ENCODE results near the gene VTI1B. TPM values are rescaled to one million over a fixed set of nuclear protein-coding genes. Genes with fewer than 3 reads are reported as not detected.
A peak's percentile ranks its signal among the peaks of the same experiment; 100 is the strongest.

The VTI1B gene
- total RNA-seq, 1 donor from 2014 or later: 43.2 TPM

- H3K4me3 ChIP-seq: peak overlapping the region in 1 of 2 donors; percentile 81
- intact Hi-C loops (cut with DNase I): loop anchor here (1.0 to 2.0 kb wide), 5 partner anchors 18 to 86 kb away; partner anchors contain the start of genes PIGH, RDH11 and VTI1B
- H3K4me1 ChIP-seq: peaks cover 4 to 22% of the 10 kb centered on the region in 2 donors
- no peaks in the 10 kb centered on the region for H3K9me3 ChIP-seq
- peak overlapping the region; percentile 83 to 84 for H3K27ac ChIP-seq
- no peak for DNase-seq (ENCODE audit: low spot score in 2 of 2)
- no peaks in the 10 kb centered on the region for H3K27me3 ChIP-seq
- no peaks in the 10 kb centered on the region for H3K36me3 ChIP-seq
- TF ChIP-seq, protein P1, sequence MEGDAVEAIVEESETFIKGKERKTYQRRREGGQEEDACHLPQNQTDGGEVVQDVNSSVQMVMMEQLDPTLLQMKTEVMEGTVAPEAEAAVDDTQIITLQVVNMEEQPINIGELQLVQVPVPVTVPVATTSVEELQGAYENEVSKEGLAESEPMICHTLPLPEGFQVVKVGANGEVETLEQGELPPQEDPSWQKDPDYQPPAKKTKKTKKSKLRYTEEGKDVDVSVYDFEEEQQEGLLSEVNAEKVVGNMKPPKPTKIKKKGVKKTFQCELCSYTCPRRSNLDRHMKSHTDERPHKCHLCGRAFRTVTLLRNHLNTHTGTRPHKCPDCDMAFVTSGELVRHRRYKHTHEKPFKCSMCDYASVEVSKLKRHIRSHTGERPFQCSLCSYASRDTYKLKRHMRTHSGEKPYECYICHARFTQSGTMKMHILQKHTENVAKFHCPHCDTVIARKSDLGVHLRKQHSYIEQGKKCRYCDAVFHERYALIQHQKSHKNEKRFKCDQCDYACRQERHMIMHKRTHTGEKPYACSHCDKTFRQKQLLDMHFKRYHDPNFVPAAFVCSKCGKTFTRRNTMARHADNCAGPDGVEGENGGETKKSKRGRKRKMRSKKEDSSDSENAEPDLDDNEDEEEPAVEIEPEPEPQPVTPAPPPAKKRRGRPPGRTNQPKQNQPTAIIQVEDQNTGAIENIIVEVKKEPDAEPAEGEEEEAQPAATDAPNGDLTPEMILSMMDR (IDR thresholded peaks at IDR 0.05): peak; percentile 63 to 86 (median 69)
Measured at GRCh38 chr14:67618617-67619063, 55.8 kb downstream of the VTI1B start.

DNA sequence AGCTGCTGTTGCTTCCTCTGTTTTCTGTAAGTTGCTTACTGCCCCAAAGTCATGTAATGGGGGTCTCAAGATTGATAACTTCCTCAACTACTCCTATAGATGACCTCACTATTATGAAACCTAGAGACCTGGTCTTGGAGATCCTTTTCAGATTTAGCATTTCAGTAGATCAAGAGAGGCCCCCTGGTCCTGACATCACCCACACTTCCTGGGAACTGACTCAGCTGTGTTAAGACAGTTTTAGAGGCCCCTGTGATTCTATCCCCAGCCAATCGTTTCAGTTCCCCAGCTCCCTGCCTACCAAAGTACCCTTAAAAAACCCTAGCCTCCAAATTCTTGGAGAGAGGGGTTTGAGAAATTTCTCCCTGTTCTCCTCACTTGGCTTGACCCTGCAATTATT is 63.9 kb downstream of the VTI1B start:
- Histone ChIP-seq H3K36me3 (no peaks in the 10 kb centered on the region), H3K4me1 (no peaks in the 10 kb centered on the region), H3K27me3 (no peaks in the 10 kb centered on the region), H3K27ac (no peak overlapping the region), H3K4me3 (no peak overlapping the region), H3K9me3 (no peaks in the 10 kb centered on the region)
- no peak for DNase-seq (ENCODE audit: low spot score in 2 of 2)
- TF ChIP-seq, protein P1 (IDR thresholded peaks at IDR 0.05): no peak
- intact Hi-C loops (cut with DNase I): no loop called here

DNA sequence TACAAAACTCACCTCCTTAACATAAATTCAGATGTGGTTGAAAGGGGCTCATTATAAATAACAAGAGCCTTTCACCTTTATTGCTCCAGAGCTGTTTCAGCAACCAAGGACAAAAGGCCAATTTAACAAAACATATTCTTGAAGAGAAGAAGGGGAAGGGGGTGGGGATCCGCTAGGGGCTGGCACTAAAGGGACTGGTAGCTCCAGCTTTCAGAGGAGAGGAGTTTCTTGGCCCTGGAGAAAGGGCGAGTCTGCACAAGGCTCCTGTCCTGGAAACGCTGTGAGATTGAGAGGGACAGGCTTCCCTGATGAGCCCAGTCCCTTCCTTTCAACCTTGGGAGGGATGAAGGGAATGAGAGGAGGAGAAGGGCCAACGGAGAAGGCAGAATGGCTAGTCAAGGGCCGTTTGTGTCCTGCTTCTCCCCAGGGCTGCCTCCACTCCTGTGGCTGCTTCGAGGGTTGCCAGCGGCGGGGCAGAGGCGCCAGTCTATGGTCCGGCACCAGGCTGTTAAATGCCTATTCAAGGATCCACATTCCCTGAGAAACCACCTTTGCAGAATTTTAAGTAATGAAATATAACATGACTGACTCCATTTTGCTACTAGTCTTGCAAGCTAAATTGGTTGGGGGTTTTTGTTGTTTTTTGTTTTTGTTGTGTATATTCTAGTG is 64.7 kb downstream of the VTI1B start:
- H3K36me3 ChIP-seq: no peaks in the 10 kb centered on the region
- H3K4me1 ChIP-seq: no peaks in the 10 kb centered on the region
- no peak overlapping the region for H3K4me3 ChIP-seq
- H3K27ac ChIP-seq: no peak overlapping the region
- no peaks in the 10 kb centered on the region for H3K9me3 ChIP-seq
- DNase-seq (ENCODE audit: low spot score in 2 of 2): no peak
- no peaks in the 10 kb centered on the region for H3K27me3 ChIP-seq
- TF ChIP-seq, protein P1 (IDR thresholded peaks at IDR 0.05): no peak
- intact Hi-C loops (cut with DNase I): no loop called here

DNA sequence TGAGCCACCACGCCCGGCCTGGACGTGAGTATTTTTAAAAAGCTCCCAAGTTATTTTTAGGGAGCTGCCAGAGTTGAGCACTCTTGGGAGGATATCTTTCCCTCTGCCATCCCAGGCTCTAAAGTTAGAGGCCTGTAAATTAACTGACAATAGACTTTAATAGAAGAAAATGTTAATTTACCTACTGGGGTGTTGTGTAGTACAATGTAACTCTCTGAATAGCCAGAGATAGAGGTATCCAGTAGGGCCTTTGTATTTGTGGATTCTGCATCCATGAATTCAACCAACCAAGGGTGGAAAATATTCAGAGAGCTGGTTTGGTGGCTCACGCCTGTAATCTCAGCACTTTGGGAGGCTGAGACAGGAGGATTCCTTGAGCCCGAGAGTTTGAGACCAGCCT is 66.8 kb downstream of the VTI1B start:
- intact Hi-C loops (cut with DNase I): no loop called here
- no peak overlapping the region for H3K4me3 ChIP-seq

GRCh38 chr14:67602995-67603545 is 71.4 kb downstream of the VTI1B start:
- intact Hi-C loops (cut with DNase I): no loop called here
- Histone ChIP-seq H3K4me3 (no peak overlapping the region), H3K9me3 (no peaks in the 10 kb centered on the region), H3K4me1 (peaks cover 4 to 10% of the 10 kb centered on the region in 2 donors), H3K36me3 (no peaks in the 10 kb centered on the region), H3K27ac (no peak overlapping the region), H3K27me3 (no peaks in the 10 kb centered on the region)
- DNase-seq (ENCODE audit: low spot score in 2 of 2): no peak
- TF ChIP-seq, protein P1 (IDR thresholded peaks at IDR 0.05): no peak

More for the DNA sequence above, 66.8 kb downstream of the VTI1B start:
- TF ChIP-seq, protein P1 (IDR thresholded peaks at IDR 0.05): no peak
- no peak for DNase-seq (ENCODE audit: low spot score in 2 of 2)
- Histone ChIP-seq H3K9me3 (no peaks in the 10 kb centered on the region), H3K4me1 (no peaks in the 10 kb centered on the region), H3K27ac (no peak overlapping the region), H3K27me3 (no peaks in the 10 kb centered on the region), H3K36me3 (no peaks in the 10 kb centered on the region)
